CD4-positive, alpha-beta T cell (primary cell): ENCODE measurements around the gene RNF130. TPM values are rescaled to one million over a fixed set of nuclear protein-coding genes. Genes with fewer than 3 reads are reported as not detected.

Source experiments
- ATAC-seq: fragments of 200-7000 bp; cut with Tn5 transposase; one replicate; pipeline ENCODE4 v1.10.0; 2022; ENCODE audit warnings: mild to moderate bottlenecking; ENCODE audit not compliant: poor library complexity
- CTCF ChIA-PET: fragments of 350-600 bp; sonication (Branson Sonifier 250); formaldehyde crosslinking; loops from one replicate; lab custom pipeline; 2021; ENCODE audit warnings: antibody characterized with exemption, inconsistent platforms; lab: Charles Lee
- POLR2A ChIA-PET: fragments of 350-600 bp; sonication (Branson Sonifier 250); formaldehyde crosslinking; loops from one replicate; lab custom pipeline; 2021; ENCODE audit warnings: antibody characterized with exemption, inconsistent platforms; lab: Charles Lee
- DNase-seq, 14 experiments: peaks; one replicate each; pipeline ENCODE4 v3.0.0-alpha.2; 2013 to 2020; ENCODE audit warnings: mixed read lengths in 2 of 14
- H3K27ac ChIP-seq, 2 donors: one replicate each; pipeline versions ENCODE4 v1.5.1 to v1.7.0; 2013; ENCODE audit warnings: low read length in 2 of 2, low read depth in 1 of 2, mild to moderate bottlenecking in 1 of 2
- H3K27me3 ChIP-seq, 2 experiments: 1 replicate in 1 of 2; 2 replicates in 1 of 2; pipeline versions ENCODE4 v1.6.1 to v1.7.0; 2013; ENCODE audit warnings: low read length in 2 of 2, control low read depth in 1 of 2, mild to moderate bottlenecking in 1 of 2, moderate library complexity in 1 of 2; ENCODE audit not compliant: insufficient read depth in 2 of 2, control insufficient read depth in 1 of 2
- H3K36me3 ChIP-seq: one replicate; pipeline ENCODE4 v1.6.1; 2013; ENCODE audit warnings: low read length, control low read depth; ENCODE audit not compliant: insufficient read depth
- H3K4me1 ChIP-seq: one replicate; pipeline ENCODE4 v1.6.1; 2013; ENCODE audit warnings: low read length, control low read depth; ENCODE audit not compliant: insufficient read depth
- H3K4me3 ChIP-seq: one replicate; pipeline ENCODE4 v1.5.1; 2013; ENCODE audit warnings: mild to moderate bottlenecking, low read length, moderate library complexity
- H3K9me3 ChIP-seq, 2 experiments: 1 replicate in 1 of 2; 2 replicates in 1 of 2; pipeline versions ENCODE4 v1.6.1 to v1.7.0; 2013; ENCODE audit warnings: low read length in 2 of 2, mild to moderate bottlenecking in 2 of 2, control low read depth in 1 of 2, moderate library complexity in 1 of 2; ENCODE audit not compliant: control insufficient read depth in 1 of 2, insufficient read depth in 1 of 2
- H3K27ac Mint-ChIP-seq: one replicate; pipeline ENCODE4 v1.8.0; 2020; ENCODE audit warnings: mixed read lengths
- H3K27me3 Mint-ChIP-seq: one replicate; pipeline ENCODE4 v1.8.0; 2021; ENCODE audit warnings: mixed read lengths
- H3K36me3 Mint-ChIP-seq: one replicate; pipeline ENCODE4 v1.8.0; 2021; ENCODE audit warnings: low read depth, mixed read lengths
- H3K4me1 Mint-ChIP-seq: one replicate; pipeline ENCODE4 v1.8.0; 2021; ENCODE audit warnings: low read depth, mixed read lengths
- H3K4me3 Mint-ChIP-seq: one replicate; pipeline ENCODE4 v1.8.0; 2020; ENCODE audit warnings: mild to moderate bottlenecking, mixed read lengths
- H3K9me3 Mint-ChIP-seq: one replicate; pipeline ENCODE4 v1.8.0; 2020; ENCODE audit warnings: mixed read lengths
- intact Hi-C, 2 experiments: fragments of 100-400 bp; cut with DNase I in 1 of 2; cut with micrococcal nuclease in 1 of 2; formaldehyde crosslinking; loops; one replicate each; pipeline versions ENCODE4 v1.15.1 to v1.9.0; 2023 to 2025; cut with DNase I, micrococcal nuclease
- total RNA-seq, 174 experiments: library from RNA in 2 of 174; stranded (reverse) in 2 of 174; gene quantifications; one replicate each; pipeline ENCODE4 v1.2.3 and lab custom pipeline; 2021 to 2026
- TF ChIP-seq, protein P1 (sequence below): fragments of 200-600 bp; IDR thresholded peaks from one replicate; pipeline ENCODE4 v1.8.0; 2022; ENCODE audit warnings: antibody characterized with exemption, mild to moderate bottlenecking

The RNF130 gene
- total RNA-seq, 2 experiments from 2014 or later = 18.2 to 19.1 TPM

DNA sequence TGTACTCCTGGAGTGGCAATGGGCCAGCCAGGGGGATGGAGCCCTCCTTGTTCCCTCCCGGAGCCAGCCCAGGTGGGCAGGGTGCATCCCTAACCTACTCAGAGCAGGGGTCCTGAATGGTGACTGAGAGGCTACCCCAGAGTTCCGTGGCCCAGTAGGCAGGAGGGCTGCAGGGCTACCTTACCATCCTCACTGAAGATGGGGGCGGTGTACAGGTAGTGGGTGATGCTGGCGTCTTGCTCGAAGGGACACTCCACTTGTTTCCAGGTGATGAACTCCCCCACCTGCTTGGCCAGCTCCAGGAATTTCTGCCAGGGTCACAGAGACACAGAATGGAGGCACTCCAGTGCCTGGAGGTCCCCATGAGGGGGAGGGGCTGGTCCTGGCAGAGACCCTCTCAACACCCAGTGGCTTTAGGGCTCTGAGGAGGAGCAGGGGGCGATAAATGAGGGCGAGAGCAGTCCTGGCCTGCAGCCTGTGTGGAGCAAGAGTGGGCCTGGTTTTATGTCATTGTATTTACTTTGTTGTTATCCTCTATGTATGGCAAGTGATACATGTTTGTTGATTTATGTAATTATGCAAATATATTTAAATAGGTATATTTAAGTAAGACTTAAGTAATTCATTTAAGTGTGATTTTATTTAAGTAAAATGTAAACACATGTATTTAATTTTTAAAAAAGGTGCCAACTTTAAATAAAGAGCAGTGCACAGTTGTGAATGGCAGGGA lies 39.9 kb upstream of the RNF130 start:
- Mint-ChIP-seq H3K4me3 (no peak overlapping the region), H3K36me3 (no peaks in the 10 kb centered on the region), H3K9me3 (peaks cover 7% of the 10 kb centered on the region), H3K4me1 (no peaks in the 10 kb centered on the region), H3K27ac (no peak overlapping the region), H3K27me3 (peaks cover 3% of the 10 kb centered on the region)
- Histone ChIP-seq H3K4me3 (no peak overlapping the region), H3K4me1 (no peaks in the 10 kb centered on the region), H3K27ac (no peak overlapping the region), H3K27me3 (peaks cover 0 to 2% of the 10 kb centered on the region in 2 experiments), H3K9me3 (peaks cover 0 to 19% of the 10 kb centered on the region in 2 experiments), H3K36me3 (no peaks in the 10 kb centered on the region)
- POLR2A ChIA-PET = no interaction called here
- ATAC-seq (no peak), DNase-seq (peak in 1 of 14 experiments; percentile 26)
- intact Hi-C loops = no loop called here
- CTCF ChIA-PET = no interaction called here
- TF ChIP-seq, protein P1, sequence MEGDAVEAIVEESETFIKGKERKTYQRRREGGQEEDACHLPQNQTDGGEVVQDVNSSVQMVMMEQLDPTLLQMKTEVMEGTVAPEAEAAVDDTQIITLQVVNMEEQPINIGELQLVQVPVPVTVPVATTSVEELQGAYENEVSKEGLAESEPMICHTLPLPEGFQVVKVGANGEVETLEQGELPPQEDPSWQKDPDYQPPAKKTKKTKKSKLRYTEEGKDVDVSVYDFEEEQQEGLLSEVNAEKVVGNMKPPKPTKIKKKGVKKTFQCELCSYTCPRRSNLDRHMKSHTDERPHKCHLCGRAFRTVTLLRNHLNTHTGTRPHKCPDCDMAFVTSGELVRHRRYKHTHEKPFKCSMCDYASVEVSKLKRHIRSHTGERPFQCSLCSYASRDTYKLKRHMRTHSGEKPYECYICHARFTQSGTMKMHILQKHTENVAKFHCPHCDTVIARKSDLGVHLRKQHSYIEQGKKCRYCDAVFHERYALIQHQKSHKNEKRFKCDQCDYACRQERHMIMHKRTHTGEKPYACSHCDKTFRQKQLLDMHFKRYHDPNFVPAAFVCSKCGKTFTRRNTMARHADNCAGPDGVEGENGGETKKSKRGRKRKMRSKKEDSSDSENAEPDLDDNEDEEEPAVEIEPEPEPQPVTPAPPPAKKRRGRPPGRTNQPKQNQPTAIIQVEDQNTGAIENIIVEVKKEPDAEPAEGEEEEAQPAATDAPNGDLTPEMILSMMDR = no peak

DNA sequence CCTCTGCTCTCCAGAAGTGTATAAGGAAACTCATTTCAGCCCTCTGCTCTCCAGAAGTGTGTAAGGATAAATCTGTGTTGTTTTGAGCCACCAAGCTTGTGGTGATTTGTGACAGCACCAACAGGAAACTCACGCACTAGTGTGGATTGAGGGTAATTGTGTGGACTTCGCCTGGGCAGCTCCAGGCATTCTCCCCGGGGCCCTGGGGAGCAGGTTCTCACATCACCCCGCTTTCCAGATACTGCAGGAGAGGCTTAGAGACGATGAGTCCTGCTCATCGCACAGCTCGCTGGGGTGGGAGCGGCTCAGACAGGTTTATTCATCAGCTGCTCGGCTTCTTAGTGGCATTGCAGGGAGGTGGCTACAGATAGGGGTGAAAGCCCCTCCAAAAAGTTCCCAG lies 38.4 kb upstream of the RNF130 start:
- ChIA-PET CTCF (no interaction called here), POLR2A (no interaction called here)
- Mint-ChIP-seq H3K27ac (no peak overlapping the region), H3K27me3 (peaks cover 3% of the 10 kb centered on the region), H3K9me3 (peaks cover 8% of the 10 kb centered on the region), H3K4me3 (no peak overlapping the region), H3K36me3 (no peaks in the 10 kb centered on the region), H3K4me1 (no peaks in the 10 kb centered on the region)
- H3K9me3 ChIP-seq = peaks cover 0 to 27% of the 10 kb centered on the region in 2 experiments
- no peak overlapping the region for H3K4me3 ChIP-seq
- H3K27ac ChIP-seq = no peak overlapping the region
- no peak for ATAC-seq
- no peaks in the 10 kb centered on the region for H3K36me3 ChIP-seq
- no peaks in the 10 kb centered on the region for H3K4me1 ChIP-seq
- intact Hi-C loops = no loop called here
- peaks cover 0 to 2% of the 10 kb centered on the region in 2 experiments for H3K27me3 ChIP-seq
- peak in 1 of 14 experiments; percentile 15 for DNase-seq
- TF ChIP-seq, protein P1 = no peak

DNA sequence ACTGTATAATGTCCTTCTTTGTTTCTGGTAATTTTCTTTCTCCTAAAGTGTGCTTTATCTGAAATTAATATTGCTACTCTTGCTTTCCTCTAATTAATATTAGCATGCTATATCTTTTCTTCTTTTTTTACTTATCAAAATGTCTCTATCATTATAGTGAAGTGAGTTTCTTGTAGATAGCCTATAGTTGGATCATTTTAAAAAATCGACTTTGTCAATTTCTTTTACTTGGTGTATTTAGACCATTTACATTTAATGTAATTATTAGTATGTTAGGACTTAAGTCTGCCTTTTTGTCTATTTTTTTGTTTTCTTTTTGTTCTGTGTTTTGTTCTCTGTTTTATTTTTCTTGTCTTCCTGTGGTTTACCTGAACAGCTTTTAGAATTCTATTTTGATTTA lies 35.4 kb upstream of the RNF130 start:
- POLR2A ChIA-PET = no interaction called here
- no peak for DNase-seq
- Histone ChIP-seq H3K36me3 (no peaks in the 10 kb centered on the region), H3K9me3 (peaks cover 0 to 27% of the 10 kb centered on the region in 2 experiments), H3K27ac (no peak overlapping the region), H3K4me1 (no peaks in the 10 kb centered on the region), H3K27me3 (peaks cover 2 to 4% of the 10 kb centered on the region in 2 experiments), H3K4me3 (no peak overlapping the region)
- intact Hi-C loops = no loop called here
- TF ChIP-seq, protein P1 = no peak
- Mint-ChIP-seq H3K27ac (no peak overlapping the region), H3K36me3 (no peaks in the 10 kb centered on the region), H3K27me3 (peaks cover 3% of the 10 kb centered on the region), H3K9me3 (peaks cover 8% of the 10 kb centered on the region), H3K4me1 (no peaks in the 10 kb centered on the region), H3K4me3 (no peak overlapping the region)
- no peak for ATAC-seq
- CTCF ChIA-PET = no interaction called here
